ENCODE measurements around the gene ASCC1. TPM values are rescaled to one million over a fixed set of nuclear protein-coding genes. Genes with fewer than 3 reads are reported as not detected.

ASCC1 gene
- total and polyA plus RNA-seq, 2 of the 4 experiments (the other 2 are of a cell fraction), result 15.9 to 21.0 TPM

- Histone ChIP-seq H4K5ac (ENCODE audit: low read depth, low read length) (no peak overlapping the region), H4K91ac (ENCODE audit: insufficient read depth, low read depth, low read length) (no peak overlapping the region; the same call in 1 of the 2 replicates), H2BK120ac (ENCODE audit: low read depth, low read length) (0 out of 2 replicates have a peak overlapping the region, but pooled peaks have one; percentile 9), H3K79me1 (ENCODE audit: low read depth in 1 of 2, low read length in 2 of 2) (no peaks in the 10 kb centered on the region), H3K9ac (ENCODE audit: low read depth, low read length) (no peak overlapping the region), H3K9me1 (ENCODE audit: insufficient read depth, low read length) (no peaks in the 10 kb centered on the region; the same call in 1 of the 2 replicates), H3K56ac (ENCODE audit: extremely low read depth, insufficient read depth, low read length) (no peak overlapping the region), H3K4me3 (ENCODE audit: insufficient read depth, low read depth, low read length) (no peak overlapping the region), H3K23ac (ENCODE audit: low read depth, low read length) (no peak overlapping the region), H3K4ac (ENCODE audit: low read depth, low read length) (no peak overlapping the region), H3K36me3 (ENCODE audit: control insufficient read depth, insufficient read depth, low read length) (no peaks in the 10 kb centered on the region), H2BK5ac (ENCODE audit: low read depth, low read length, poor library complexity, severe bottlenecking) (no peak overlapping the region), H2AFZ (replicated peaks; ENCODE audit: low read length, poor library complexity) (no peak overlapping the region), H3K27ac (ENCODE audit: insufficient read depth, low read length) (no peak overlapping the region), H3K4me2 (ENCODE audit: low read depth, low read length) (no peak overlapping the region), H3K27me3 (ENCODE audit: control insufficient read depth, insufficient read depth, low read length) (no peaks in the 10 kb centered on the region), H4K20me1 (ENCODE audit: insufficient read depth, low read length) (no peaks in the 10 kb centered on the region), H2BK20ac (ENCODE audit: low read depth, low read length) (no peak overlapping the region), H3K9me3 (ENCODE audit: control insufficient read depth, insufficient read depth, low read length) (no peaks in the 10 kb centered on the region), H2AK9ac (replicated peaks; ENCODE audit: low read depth, low read length, poor library complexity) (peak overlapping the region; percentile 47), H2AK5ac (ENCODE audit: low read depth, low read length) (peak overlapping the region; percentile 57; the same call in 1 of the 2 replicates), H2BK15ac (ENCODE audit: low read depth, low read length) (no peak overlapping the region), H3K4me1 (ENCODE audit: control insufficient read depth, insufficient read depth, low read length) (peaks cover 11% of the 10 kb centered on the region), H4K8ac (ENCODE audit: low read depth in 2 of 2, low read length in 2 of 2) (no peak overlapping the region), H3K14ac (replicated peaks; ENCODE audit: low read depth, low read length) (no peak overlapping the region), H3K18ac (ENCODE audit: low read depth, low read length) (no peak overlapping the region)
- DNase-seq, result no peak
- POLR2A ChIA-PET (ENCODE audit: unreplicated experiment), result no interaction called here
- in situ Hi-C loops (cut with MboI; ENCODE audit: low sequenced_read_pairs), result no loop called here
- no peak for ATAC-seq (ENCODE audit: low read depth)
- intact Hi-C loops (cut with micrococcal nuclease), result no loop called here
- dilution Hi-C loops (cut with HindIII; ENCODE audit: low sequenced_read_pairs, unreplicated experiment), result no loop called here
- TF ChIP-seq FOS (IDR thresholded peaks at IDR 0.05; ENCODE audit: low read depth, low read length) (no peak), MAFK (IDR thresholded peaks at IDR 0.05; ENCODE audit: low read depth, low read length) (no peak), POLR2A (IDR thresholded peaks at IDR 0.05; ENCODE audit: low read depth, low read length) (no peak), MAZ (IDR thresholded peaks at IDR 0.05; ENCODE audit: borderline replicate concordance, low read depth, low read length) (no peak), RFX5 (IDR thresholded peaks at IDR 0.05; ENCODE audit: low read depth, low read length) (no peak), RAD21 (IDR thresholded peaks at IDR 0.05; ENCODE audit: low read length) (no peak), CEBPB (IDR thresholded peaks at IDR 0.05; ENCODE audit: low read depth, low read length) (no peak), MXI1 (IDR thresholded peaks at IDR 0.05; ENCODE audit: borderline replicate concordance, low read depth, low read length) (no peak), ELK1 (IDR thresholded peaks at IDR 0.05; ENCODE audit: borderline replicate concordance, low read depth, low read length) (no peak), RCOR1 (IDR thresholded peaks at IDR 0.05; ENCODE audit: insufficient replicate concordance, low read length) (no peak), BHLHE40 (IDR thresholded peaks at IDR 0.05; ENCODE audit: low read depth, low read length) (no peak), NFE2L2 (IDR thresholded peaks at IDR 0.05; ENCODE audit: low read depth, low read length) (no peak), SMC3 (IDR thresholded peaks at IDR 0.05; ENCODE audit: low read depth, low read length) (no peak), CHD1 (IDR thresholded peaks at IDR 0.05; ENCODE audit: low read depth, low read length) (no peak)
- TF ChIP-seq, protein P1, sequence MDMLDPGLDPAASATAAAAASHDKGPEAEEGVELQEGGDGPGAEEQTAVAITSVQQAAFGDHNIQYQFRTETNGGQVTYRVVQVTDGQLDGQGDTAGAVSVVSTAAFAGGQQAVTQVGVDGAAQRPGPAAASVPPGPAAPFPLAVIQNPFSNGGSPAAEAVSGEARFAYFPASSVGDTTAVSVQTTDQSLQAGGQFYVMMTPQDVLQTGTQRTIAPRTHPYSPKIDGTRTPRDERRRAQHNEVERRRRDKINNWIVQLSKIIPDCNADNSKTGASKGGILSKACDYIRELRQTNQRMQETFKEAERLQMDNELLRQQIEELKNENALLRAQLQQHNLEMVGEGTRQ (IDR thresholded peaks at IDR 0.05; ENCODE audit: low read depth, low read length), result no peak
- TF ChIP-seq, protein P2, sequence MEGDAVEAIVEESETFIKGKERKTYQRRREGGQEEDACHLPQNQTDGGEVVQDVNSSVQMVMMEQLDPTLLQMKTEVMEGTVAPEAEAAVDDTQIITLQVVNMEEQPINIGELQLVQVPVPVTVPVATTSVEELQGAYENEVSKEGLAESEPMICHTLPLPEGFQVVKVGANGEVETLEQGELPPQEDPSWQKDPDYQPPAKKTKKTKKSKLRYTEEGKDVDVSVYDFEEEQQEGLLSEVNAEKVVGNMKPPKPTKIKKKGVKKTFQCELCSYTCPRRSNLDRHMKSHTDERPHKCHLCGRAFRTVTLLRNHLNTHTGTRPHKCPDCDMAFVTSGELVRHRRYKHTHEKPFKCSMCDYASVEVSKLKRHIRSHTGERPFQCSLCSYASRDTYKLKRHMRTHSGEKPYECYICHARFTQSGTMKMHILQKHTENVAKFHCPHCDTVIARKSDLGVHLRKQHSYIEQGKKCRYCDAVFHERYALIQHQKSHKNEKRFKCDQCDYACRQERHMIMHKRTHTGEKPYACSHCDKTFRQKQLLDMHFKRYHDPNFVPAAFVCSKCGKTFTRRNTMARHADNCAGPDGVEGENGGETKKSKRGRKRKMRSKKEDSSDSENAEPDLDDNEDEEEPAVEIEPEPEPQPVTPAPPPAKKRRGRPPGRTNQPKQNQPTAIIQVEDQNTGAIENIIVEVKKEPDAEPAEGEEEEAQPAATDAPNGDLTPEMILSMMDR (conservative IDR thresholded peaks at IDR 0.05; ENCODE audit: low read depth, low read length), result no peak
- CTCF ChIA-PET, result interaction anchor here (0.6 kb wide), 1 partner anchor 65 kb away, joined by 3 read pairs; no protein-coding TSS in a partner anchor
- WGBS, 2 experiments (ENCODE audit: extremely low coverage in 2 of 2, insufficient read length in 1 of 2), result 100% methylated on average over 1 of the region's 6 CpGs; no CpG with 5 or more reads in 1 of the 2 experiments
- BruUV-seq (replicated peaks), result no TSS peak
Observed at GRCh38 chr10:72251635-72252034, 35.6 kb upstream of the ASCC1 start.

Measured in IMR-90 (cell line).